ENCODE measurements around the gene MYLIP.

DNA sequence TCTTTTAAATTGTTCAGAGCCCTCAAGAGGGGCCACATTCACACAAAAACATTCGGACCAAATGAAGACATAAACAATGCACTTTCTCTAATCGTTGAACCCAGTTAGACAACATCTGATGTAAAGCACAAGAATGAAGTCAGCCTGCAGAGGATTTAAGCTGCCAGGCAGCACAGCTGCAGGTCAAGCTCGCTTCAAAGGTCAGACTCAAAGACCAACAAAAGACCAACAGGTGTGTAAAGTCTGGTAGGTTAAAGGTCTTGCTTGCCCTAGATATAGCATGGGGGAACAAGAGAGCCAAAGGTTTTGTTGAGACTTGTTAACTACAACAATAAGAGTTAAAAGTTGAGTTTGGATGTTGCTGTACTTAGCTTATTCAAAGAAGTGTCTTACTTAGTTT is 26.7 kb upstream of the MYLIP start:
- TF ChIP-seq, protein P1, sequence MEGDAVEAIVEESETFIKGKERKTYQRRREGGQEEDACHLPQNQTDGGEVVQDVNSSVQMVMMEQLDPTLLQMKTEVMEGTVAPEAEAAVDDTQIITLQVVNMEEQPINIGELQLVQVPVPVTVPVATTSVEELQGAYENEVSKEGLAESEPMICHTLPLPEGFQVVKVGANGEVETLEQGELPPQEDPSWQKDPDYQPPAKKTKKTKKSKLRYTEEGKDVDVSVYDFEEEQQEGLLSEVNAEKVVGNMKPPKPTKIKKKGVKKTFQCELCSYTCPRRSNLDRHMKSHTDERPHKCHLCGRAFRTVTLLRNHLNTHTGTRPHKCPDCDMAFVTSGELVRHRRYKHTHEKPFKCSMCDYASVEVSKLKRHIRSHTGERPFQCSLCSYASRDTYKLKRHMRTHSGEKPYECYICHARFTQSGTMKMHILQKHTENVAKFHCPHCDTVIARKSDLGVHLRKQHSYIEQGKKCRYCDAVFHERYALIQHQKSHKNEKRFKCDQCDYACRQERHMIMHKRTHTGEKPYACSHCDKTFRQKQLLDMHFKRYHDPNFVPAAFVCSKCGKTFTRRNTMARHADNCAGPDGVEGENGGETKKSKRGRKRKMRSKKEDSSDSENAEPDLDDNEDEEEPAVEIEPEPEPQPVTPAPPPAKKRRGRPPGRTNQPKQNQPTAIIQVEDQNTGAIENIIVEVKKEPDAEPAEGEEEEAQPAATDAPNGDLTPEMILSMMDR (IDR thresholded peaks at IDR 0.05), result no peak
- TF ChIP-seq, protein P2, sequence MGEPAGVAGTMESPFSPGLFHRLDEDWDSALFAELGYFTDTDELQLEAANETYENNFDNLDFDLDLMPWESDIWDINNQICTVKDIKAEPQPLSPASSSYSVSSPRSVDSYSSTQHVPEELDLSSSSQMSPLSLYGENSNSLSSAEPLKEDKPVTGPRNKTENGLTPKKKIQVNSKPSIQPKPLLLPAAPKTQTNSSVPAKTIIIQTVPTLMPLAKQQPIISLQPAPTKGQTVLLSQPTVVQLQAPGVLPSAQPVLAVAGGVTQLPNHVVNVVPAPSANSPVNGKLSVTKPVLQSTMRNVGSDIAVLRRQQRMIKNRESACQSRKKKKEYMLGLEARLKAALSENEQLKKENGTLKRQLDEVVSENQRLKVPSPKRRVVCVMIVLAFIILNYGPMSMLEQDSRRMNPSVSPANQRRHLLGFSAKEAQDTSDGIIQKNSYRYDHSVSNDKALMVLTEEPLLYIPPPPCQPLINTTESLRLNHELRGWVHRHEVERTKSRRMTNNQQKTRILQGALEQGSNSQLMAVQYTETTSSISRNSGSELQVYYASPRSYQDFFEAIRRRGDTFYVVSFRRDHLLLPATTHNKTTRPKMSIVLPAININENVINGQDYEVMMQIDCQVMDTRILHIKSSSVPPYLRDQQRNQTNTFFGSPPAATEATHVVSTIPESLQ (CRISPR knock-in tag; IDR thresholded peaks at IDR 0.05), result no peak
